Parathyroid adenoma (tissue), 2 donors: ENCODE measurements around the gene MSMB.
A peak's percentile ranks its signal among the peaks of the same experiment; 100 is the strongest.

Source experiments
- H2AFZ ChIP-seq: fragments of 300-600 bp; sonication (generic); one replicate; pipeline ENCODE4 v1.7.0; 2017; ENCODE audit warnings: antibody characterized with exemption, mild to moderate bottlenecking
- H3K27ac ChIP-seq: fragments of 300-600 bp; sonication (generic); one replicate; pipeline ENCODE4 v1.7.0; 2017
- H3K27me3 ChIP-seq: fragments of 300-600 bp; sonication (generic); one replicate; pipeline ENCODE4 v1.7.0; 2017; ENCODE audit warnings: low read length; ENCODE audit not compliant: control insufficient read depth, insufficient read depth
- H3K36me3 ChIP-seq: fragments of 300-600 bp; sonication (generic); one replicate; pipeline ENCODE4 v1.7.0; 2017; ENCODE audit warnings: low read length; ENCODE audit not compliant: control insufficient read depth, insufficient read depth
- H3K4me1 ChIP-seq: fragments of 300-600 bp; sonication (generic); one replicate; pipeline ENCODE4 v1.7.0; 2017; ENCODE audit warnings: control low read depth
- H3K4me2 ChIP-seq: fragments of 300-600 bp; sonication (generic); one replicate; pipeline ENCODE4 v1.7.0; 2017; ENCODE audit warnings: low read length
- H3K4me3 ChIP-seq: fragments of 300-600 bp; sonication (generic); one replicate; pipeline ENCODE4 v1.7.0; 2017; ENCODE audit warnings: low read depth, low read length
- H3K79me2 ChIP-seq: fragments of 300-600 bp; sonication (generic); one replicate; pipeline ENCODE4 v1.7.0; 2017; ENCODE audit warnings: control low read depth
- H3K9ac ChIP-seq: fragments of 300-600 bp; sonication (generic); one replicate; pipeline ENCODE4 v1.7.0; 2017; ENCODE audit warnings: mild to moderate bottlenecking
- H3K9me3 ChIP-seq: fragments of 300-600 bp; sonication (generic); one replicate; pipeline ENCODE4 v1.7.0; 2017; ENCODE audit warnings: low read length; ENCODE audit not compliant: control insufficient read depth
- TF ChIP-seq, protein P1 (sequence below): fragments of 300-600 bp; sonication (generic); IDR thresholded peaks from one replicate; pipeline ENCODE4 v1.7.0; 2017; ENCODE audit warnings: antibody characterized with exemption, mild to moderate bottlenecking
- donor health status: primary hyperparathyroidism.

Gene MSMB

DNA sequence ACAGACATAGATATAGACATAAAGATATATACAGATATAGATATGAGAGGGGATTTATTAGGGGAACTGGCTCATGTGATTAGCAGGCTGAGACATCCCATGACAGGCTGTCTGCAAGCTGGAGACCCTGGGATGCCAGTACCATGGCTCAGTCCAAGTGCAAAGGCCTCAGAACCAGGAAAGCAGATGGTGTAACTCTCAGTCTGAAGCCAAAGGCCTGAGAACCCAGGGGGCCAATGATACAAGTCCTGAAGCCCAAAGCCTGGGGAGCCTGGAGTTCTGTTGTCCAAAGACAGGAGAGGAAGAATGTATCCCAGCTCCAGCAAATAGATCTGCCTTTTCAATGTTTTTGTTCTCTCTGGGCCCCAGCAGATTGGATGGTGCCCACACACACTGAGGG lies 21.1 kb downstream of the MSMB start:
- H3K79me2 ChIP-seq = peaks cover 72% of the 10 kb centered on the region
- no peaks in the 10 kb centered on the region for H3K27me3 ChIP-seq
- H3K4me1 ChIP-seq = peaks cover 28% of the 10 kb centered on the region
- TF ChIP-seq, protein P1, sequence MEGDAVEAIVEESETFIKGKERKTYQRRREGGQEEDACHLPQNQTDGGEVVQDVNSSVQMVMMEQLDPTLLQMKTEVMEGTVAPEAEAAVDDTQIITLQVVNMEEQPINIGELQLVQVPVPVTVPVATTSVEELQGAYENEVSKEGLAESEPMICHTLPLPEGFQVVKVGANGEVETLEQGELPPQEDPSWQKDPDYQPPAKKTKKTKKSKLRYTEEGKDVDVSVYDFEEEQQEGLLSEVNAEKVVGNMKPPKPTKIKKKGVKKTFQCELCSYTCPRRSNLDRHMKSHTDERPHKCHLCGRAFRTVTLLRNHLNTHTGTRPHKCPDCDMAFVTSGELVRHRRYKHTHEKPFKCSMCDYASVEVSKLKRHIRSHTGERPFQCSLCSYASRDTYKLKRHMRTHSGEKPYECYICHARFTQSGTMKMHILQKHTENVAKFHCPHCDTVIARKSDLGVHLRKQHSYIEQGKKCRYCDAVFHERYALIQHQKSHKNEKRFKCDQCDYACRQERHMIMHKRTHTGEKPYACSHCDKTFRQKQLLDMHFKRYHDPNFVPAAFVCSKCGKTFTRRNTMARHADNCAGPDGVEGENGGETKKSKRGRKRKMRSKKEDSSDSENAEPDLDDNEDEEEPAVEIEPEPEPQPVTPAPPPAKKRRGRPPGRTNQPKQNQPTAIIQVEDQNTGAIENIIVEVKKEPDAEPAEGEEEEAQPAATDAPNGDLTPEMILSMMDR = no peak
- no peak overlapping the region for H3K27ac ChIP-seq
- no peak overlapping the region for H3K4me3 ChIP-seq
- no peaks in the 10 kb centered on the region for H3K36me3 ChIP-seq
- H3K4me2 ChIP-seq = no peak overlapping the region
- H2AFZ ChIP-seq = no peak overlapping the region
- no peak overlapping the region for H3K9ac ChIP-seq
- no peaks in the 10 kb centered on the region for H3K9me3 ChIP-seq

DNA sequence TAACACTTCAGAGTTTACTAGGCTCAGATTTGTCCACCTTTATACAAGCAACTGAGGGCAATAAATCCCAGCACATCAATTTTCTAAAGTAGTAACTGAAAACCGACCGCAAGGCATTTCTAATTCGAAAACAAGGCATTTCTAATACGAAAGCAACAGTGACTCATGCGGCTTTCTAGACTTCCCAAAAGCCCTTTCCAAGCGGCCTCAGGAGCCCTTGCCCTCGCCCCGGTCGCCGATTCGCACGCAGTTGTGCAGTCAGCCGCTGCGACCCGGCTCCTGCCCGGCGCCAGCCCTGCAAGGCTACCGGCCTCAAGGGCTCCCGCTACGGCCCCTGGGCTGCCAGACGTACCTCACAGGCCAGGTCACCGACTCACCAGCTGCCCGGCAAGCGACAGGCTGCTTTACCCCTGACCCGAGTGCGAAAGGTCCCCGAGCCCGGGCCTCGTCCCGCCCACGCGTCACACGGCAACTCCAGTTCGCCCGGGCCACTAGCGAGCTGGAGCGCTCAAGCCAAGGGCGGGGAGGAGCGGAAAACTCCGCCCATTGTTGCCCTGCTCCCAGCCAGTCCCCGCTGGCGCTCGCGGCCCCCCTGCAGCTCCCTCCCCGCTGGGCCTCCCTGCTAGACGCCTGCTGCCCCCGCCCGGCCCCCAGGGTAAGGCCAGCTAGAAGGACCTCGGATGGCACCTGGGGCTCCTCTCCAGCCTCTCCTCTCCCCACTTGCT lies 22.9 kb downstream of the MSMB start:
- H3K36me3 ChIP-seq = no peaks in the 10 kb centered on the region
- peak overlapping the region; percentile 36 for H3K4me3 ChIP-seq
- no peaks in the 10 kb centered on the region for H3K27me3 ChIP-seq
- no peaks in the 10 kb centered on the region for H3K9me3 ChIP-seq
- H3K79me2 ChIP-seq = peaks cover 69% of the 10 kb centered on the region
- H2AFZ ChIP-seq = peak overlapping the region; percentile 25
- no peak overlapping the region for H3K9ac ChIP-seq
- peaks cover 28% of the 10 kb centered on the region for H3K4me1 ChIP-seq
- peak overlapping the region; percentile 2 for H3K27ac ChIP-seq
- peak overlapping the region; percentile 62 for H3K4me2 ChIP-seq
- TF ChIP-seq, protein P1 = no peak

DNA sequence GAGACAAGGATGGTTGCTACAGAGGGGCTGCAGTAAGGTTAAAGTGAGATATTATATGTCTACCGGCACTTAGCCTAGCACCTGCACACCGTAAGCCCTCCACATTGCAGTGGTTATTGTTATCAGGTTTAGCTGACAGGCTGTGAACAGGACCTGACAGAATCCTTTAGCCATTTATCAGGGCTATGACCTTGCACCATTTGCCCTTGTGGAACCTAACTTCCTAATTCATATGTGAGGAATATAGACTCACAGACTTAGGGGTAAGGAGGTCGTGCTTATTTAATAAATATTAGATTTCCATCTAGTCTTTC lies 25.8 kb downstream of the MSMB start:
- H3K9ac ChIP-seq = no peak overlapping the region
- peaks cover 17% of the 10 kb centered on the region for H3K4me1 ChIP-seq

DNA sequence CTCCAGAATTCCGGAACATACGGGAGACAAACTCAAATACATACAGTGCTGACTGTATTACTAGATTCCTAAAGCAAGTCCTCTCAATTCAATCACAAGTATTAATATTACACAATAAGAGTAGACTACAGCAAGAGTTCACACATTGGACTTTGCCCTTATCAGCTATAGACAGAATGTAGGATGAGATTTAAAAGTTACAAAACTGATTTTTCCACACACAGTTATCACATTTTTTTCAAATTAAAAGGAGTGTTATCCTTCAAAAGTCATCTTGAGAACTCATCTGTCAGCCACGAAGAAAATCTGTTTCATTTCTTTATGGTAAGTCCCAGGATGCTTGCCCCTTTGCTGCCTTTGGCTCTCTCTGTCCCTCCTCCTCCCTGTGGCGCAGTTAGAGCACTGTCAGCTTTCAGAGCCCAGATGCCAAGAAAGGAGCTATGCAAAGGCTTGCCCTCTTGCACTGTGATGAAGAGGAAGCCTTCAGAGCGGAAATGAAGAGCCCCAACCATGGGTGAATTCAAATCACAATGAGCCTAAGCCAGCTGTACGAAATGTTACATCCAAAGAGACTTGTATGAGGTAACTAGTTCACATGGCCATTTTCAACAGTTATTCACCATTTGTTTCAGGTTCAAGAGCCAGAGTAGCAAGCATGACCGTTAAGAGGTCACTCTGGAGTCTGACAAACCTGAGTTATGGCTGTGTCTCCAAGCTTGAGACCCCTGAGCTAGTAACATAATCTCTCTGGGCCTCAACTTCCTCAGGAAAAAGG lies 26.3 kb downstream of the MSMB start:
- Histone ChIP-seq H3K4me3 (no peak overlapping the region), H3K27me3 (no peaks in the 10 kb centered on the region), H3K79me2 (peaks cover 51% of the 10 kb centered on the region), H3K9me3 (no peaks in the 10 kb centered on the region), H3K4me1 (peaks cover 17% of the 10 kb centered on the region), H3K4me2 (peak overlapping the region; percentile 27), H2AFZ (no peak overlapping the region), H3K9ac (no peak overlapping the region), H3K27ac (no peak overlapping the region), H3K36me3 (no peaks in the 10 kb centered on the region)
- TF ChIP-seq, protein P1 = no peak

More for the DNA sequence above, 25.8 kb downstream of the MSMB start:
- no peak overlapping the region for H3K27ac ChIP-seq
- H3K27me3 ChIP-seq = no peaks in the 10 kb centered on the region
- H2AFZ ChIP-seq = no peak overlapping the region
- no peaks in the 10 kb centered on the region for H3K36me3 ChIP-seq
- peak overlapping the region; percentile 27 for H3K4me2 ChIP-seq
- no peak overlapping the region for H3K4me3 ChIP-seq
- no peaks in the 10 kb centered on the region for H3K9me3 ChIP-seq
- TF ChIP-seq, protein P1 = no peak
- H3K79me2 ChIP-seq = peaks cover 54% of the 10 kb centered on the region
